ENCODE results near the gene TRAPPC10.

TRAPPC10 gene

DNA sequence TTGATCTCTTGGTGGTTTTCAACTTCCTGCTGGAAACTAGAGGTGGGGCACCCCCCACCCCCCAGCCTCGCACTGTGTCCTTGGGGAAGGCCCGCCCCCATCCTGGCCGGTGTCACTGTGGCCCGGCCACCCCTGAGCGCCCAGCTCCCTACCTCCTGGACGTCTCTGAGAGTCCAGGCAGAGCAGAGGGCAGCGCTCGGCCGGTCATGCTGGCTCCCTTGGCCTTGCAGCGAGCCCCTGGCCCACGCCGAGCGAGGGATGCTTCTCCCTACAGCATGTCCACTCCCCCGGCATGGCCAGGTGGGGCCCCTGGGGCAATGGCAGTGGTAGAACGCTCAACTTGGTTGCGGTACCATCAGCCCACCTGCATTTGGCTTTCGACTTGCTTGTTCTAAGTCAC is 28.7 kb upstream of the TRAPPC10 start:
- DNase-seq (ENCODE audit: low read depth in 2 of 2) = no peak

GRCh38 chr21:43983860-43984420 is 28.2 kb upstream of the TRAPPC10 start:
- no peak for DNase-seq (ENCODE audit: low read depth in 2 of 2)

DNA sequence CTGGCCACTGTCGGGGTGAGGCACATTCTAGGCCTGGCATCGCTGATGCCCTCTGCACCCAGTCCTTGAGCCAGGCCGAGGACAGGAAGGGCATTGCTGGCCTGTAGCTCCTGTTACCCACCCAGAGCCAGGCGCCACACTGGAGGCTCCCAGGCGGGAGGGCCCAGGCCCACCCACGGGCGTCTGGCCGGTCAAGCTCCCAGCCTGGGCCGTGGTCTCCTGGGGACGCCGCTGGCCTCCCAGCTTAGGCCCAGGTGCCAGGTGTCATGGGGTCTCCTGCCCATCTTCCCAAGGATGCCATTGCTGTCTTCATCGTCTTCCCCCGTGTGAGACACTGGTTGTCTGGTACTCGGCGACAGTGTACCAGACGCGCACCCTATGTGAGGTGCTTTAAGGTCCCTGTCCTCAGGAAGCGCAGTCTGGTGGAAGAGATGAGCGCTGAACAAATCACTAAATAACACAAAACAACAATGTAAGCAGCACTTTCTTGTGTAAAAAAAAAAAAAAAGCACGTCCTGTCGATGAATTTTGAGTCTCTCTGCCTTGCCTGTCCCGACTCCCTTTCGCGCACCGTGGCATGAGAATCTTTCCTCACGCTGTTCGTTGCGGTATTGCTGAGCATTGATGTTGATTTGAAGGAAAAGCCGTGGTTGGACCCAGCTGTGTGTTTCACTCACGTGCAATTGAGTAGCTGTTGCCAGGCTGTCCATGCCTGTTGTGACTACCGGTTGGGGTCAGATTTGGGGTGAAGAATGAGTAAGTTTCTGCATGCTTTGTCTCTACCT is 27.0 kb upstream of the TRAPPC10 start:
- DNase-seq (ENCODE audit: low read depth in 2 of 2) = no peak

DNA sequence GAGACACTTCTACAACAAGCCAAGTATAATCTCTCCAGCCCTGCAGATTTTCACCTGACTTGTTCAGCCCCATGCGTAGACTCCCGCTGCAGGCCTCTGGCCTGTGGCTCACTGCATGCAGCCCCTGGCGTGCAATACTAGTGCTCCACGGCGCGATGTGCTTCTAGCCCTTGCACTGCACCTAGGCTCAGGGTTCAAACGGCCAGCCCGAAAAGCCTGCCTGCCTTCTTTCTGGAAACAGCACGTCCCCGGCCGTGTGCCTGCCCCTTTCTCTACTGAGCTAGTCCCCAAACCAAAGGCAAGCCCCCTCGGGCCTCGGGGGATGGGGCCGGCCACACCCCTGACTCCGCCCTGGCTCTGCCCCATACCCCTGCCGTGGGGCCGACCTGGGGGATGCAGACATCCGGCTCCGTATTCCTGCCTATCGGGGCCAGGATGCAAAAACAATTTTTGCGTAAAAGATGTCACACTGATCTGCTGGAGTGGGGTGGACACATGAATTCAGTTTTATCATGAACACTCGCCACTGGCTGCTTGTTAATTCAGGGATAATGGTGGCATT is 26.3 kb upstream of the TRAPPC10 start:
- no peak for DNase-seq (ENCODE audit: low read depth in 2 of 2)

- no peak for DNase-seq (ENCODE audit: low read depth in 2 of 2)
Observed at GRCh38 chr21:43986544-43987451, 25.3 kb upstream of the TRAPPC10 start.

DNA sequence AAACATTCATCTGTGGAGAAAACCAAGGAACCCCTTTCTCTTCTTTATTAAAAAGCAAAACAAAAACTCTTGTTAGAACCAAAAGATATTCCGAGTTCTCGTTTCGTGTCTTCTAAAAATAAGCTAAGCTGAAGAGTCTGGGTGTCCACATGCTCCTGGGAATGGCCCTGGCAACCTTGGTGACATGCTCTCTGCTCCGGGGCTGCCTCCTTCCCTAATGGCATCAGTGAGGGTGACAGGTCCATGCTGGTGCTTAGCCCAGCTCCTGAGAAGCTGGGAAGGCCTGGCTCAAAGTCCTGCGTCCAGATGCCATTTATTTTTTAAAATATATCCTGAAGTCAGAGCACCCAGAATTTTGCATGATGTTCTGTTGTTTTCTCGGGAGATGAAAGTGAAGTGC is 24.6 kb upstream of the TRAPPC10 start:
- DNase-seq (ENCODE audit: low read depth in 2 of 2) = no peak

DNA sequence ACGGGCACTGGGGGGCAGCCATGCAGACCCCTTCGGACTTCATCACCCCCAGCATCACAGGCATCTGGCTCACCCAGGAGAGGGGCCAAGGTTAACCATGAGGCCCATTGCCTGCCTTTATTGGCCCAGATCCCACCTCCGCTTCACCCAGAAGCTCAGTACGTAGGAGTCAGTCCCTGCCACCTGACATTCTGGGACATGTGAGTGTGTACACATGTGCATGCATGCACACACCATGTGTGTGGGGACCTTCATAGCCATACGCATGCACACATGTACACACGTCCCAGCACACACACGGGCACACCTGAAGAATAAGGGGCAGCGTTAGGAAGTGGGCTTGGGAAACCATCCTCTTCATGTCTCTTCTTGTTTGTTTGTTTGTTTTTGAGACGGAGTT is 24.1 kb upstream of the TRAPPC10 start:
- DNase-seq (ENCODE audit: low read depth in 2 of 2) = no peak

- DNase-seq (ENCODE audit: low read depth in 2 of 2) = no peak
Observed at GRCh38 chr21:43988506-43989230, 23.4 kb upstream of the TRAPPC10 start.

DNA sequence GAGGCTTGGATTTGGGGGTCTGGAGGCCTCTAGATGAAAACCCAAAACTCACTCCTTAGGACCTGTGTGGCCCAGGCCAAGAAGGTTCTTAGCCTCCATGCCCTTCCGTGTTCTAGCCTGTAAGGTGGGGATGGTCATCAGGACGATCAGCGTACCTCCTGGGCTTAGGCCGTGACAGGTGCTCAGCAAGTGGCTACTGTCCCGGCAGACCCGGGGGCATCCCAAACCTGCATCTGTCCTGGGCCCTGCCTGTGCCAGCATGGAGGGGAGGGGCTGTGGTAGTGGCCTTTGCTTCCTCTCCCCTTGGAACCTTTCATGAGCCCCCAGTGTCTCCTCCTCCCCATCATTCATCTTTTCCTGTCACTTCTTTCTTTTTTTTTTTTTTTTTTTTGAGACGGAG is 22.7 kb upstream of the TRAPPC10 start:
- DNase-seq (ENCODE audit: low read depth in 2 of 2) = no peak

GRCh38 chr21:43991447-43991991 is 20.6 kb upstream of the TRAPPC10 start:
- no peak for DNase-seq (ENCODE audit: low read depth in 2 of 2)

- no peak for DNase-seq (ENCODE audit: low read depth in 2 of 2)
Observed at GRCh38 chr21:43992121-43992520, 20.0 kb upstream of the TRAPPC10 start.

DNA sequence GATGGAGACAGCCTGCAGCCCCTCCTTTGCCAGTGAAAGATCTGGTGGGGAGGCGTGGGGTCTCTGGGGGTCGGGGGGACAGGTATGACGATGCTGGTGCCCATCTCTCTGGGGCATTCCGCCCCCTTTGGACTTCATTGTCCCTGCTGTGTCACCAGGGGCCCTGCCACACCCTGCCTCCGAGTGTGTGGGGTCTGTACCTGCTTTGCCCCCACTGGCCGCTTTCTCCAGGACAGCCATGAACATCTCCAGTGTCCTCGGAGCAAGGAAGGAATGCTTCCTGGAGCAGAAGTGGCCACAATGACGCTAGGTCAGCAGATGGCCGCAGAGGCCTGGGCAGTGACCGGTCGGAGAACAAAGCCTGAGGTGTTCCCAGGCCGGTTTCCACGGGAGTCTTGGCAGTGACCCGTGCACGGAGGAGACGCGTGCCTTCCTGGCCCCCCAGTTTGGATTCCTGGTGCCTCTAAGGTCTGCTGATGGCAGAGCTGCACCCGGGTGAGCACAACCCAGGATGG is 18.6 kb upstream of the TRAPPC10 start:
- DNase-seq (ENCODE audit: low read depth in 2 of 2) = no peak

GRCh38 chr21:43994085-43994484 is 18.0 kb upstream of the TRAPPC10 start:
- DNase-seq (ENCODE audit: low read depth in 2 of 2) = no peak

DNA sequence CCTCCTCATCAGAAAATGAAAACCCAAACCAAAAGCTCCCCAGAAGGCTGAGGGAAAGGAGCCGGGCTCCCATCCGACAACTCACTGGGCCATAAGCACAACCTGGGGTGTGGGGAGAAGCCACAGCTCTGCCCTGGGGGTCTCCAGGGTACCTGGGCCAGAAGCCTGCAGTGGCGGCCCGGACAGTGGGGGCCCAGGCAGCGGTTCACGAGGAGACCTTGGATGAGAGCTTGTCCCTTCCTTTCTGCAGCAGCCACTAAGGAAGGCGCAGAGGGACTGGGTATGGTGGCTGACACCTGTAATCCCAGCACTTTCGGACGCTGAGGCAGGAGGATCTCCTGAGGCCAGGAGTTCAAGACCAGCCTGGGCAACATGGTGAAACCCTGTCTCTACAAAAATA is 17.5 kb upstream of the TRAPPC10 start:
- no peak for DNase-seq (ENCODE audit: low read depth in 2 of 2)

- DNase-seq (ENCODE audit: low read depth in 2 of 2) = no peak
Observed at GRCh38 chr21:43995521-43996105, 16.5 kb upstream of the TRAPPC10 start.

- no peak for DNase-seq (ENCODE audit: low read depth in 2 of 2)
Observed at GRCh38 chr21:43997766-43998742, 14.1 kb upstream of the TRAPPC10 start.

- DNase-seq (ENCODE audit: low read depth in 2 of 2) = no peak
Observed at GRCh38 chr21:44000360-44000759, 11.7 kb upstream of the TRAPPC10 start.

GRCh38 chr21:44002511-44002910 is 9.6 kb upstream of the TRAPPC10 start:
- no peak for DNase-seq (ENCODE audit: low read depth in 2 of 2)

DNA sequence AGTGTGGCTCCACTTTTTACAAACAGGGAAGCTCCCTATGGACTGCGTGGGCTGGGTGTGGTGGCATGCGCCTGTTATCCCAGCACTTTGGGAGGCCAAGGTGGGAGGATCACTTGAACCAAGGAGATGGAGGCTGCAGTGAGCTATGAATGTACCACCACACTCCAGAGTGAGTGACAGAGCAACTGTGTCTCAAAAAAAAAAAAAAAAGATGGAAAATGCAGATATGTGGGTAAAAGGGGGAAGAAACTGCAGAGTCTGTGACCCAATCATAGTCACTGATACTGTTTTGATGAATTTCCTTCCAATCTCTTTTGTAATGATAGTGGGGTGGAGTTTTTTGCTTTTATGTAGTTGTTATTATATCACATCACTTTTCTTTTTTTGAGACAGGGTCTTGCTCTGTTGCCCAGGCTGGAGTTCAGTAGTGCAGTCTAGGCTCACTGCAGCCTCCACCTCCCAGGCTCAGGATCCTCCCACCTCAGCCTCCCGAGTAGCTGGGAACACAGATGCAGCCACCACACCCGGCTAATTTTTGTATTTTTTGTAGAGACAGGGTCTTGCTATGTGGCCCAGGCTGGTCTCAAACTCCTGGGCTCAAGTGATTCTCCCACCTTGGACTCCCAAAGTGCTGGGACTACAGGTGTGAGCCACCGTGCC is 8.7 kb upstream of the TRAPPC10 start:
- no peak for DNase-seq (ENCODE audit: low read depth in 2 of 2)
